Ammon's horn (tissue), 1 donor: Measurements from ENCODE around the gene KRT73.
"Not testable (repeated sequence)": the region's sequence is repeated elsewhere in the genome, so short reads cannot be mapped to it uniquely, and the experiment has no call there.

Experiments used
- DNase-seq: peaks from one replicate; pipeline ENCODE4 v3.0.0-alpha.2; 2016; ENCODE audit warnings: low spot score

The KRT73 gene

DNA sequence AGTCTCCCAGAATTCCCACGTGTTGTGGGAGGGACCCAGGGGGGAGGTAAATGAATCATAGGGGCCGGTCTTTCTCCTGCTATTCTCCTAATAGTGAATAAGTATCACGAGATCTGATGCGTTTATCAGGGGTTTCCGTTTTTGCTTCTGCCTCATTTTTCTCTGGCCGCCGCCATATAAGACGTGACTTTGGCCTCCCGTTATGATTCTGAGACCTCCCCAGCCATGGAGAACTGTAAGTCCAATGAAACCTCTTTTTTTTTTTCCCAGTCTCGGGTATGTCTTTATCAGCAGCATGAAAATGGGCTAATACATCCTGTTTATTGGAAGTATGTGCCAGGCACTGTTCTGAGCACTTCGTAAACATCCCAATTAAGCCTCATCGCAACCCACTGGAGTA, 17.9 kb downstream of the KRT73 start:
- no peak for DNase-seq

DNA sequence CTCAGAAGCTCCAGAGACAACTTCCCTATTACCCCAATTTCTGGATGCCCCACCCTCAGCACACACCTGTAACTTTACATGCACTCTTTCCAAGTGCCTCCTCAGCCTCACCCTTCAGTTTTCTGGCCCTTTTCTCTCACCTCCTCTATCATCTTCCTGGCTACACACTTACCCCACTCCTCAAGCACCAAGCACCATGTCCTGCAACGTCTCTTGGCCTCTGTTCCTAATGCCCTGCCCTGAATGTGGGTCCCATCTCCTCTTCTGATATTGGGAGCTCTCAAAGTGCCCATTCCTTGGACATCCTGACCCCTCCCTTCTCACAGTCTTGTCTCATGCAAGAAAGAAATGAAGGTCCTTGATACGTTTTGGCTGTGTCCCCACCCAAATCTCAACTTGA, 18.3 kb downstream of the KRT73 start:
- no peak for DNase-seq

DNA sequence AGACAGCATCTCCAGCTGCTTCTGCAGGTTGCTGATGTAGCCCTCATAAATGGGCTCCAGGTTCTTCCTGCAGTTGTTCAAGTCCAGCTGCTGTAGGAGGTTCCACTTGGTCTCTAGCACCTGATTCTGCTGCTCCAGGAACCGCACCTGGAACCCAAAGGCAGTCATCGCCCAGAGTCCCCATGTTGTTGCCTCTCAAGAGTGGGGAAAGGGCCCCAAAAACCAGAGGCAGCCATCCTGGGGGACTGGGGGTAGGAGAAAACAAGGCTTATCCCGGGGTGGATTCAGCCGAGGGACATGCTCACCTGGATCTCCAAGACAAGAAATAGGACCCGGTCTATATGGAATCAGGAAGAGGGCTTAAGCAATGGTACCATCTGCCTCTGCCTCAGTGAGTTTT, 19.4 kb downstream of the KRT73 start:
- no peak for DNase-seq

DNA sequence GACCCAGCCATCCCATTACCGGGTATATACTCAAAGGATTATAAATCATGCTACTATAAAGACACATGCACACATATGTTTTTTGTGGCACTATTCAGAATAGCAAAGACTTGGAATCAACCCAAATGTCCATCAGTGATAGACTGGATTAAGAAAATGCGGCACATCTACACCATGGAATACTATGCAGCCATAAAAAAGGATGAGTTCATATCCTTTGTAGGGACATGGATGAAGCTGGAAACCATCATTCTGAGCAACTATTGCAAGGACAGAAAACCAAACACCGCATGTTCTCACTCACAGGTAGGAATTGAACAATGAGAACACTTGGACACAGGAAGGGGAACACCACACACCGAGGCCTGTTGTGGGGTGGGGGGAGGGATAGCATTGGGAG, 24.1 kb downstream of the KRT73 start:
- not testable (repeated sequence) for DNase-seq

DNA sequence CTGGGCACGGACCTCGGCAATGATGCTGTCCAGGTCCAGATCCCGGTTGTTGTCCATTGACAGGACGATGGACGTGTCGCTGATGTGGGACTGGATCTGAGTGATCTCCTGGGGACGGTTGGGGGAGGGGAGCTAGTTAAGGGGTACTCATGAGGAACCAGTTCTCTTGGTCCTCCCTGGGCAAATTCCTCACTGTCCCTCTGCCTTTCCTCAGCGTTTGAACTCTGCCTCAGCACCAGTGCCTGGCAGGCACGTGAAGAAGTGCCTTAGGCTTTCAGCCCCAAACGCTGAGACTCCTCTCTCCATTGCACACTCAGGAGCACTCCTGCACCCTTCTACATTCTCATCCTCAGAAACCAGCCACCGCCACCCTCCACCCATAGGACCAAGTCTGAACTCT, 26.8 kb downstream of the KRT73 start:
- DNase-seq: no peak

DNA sequence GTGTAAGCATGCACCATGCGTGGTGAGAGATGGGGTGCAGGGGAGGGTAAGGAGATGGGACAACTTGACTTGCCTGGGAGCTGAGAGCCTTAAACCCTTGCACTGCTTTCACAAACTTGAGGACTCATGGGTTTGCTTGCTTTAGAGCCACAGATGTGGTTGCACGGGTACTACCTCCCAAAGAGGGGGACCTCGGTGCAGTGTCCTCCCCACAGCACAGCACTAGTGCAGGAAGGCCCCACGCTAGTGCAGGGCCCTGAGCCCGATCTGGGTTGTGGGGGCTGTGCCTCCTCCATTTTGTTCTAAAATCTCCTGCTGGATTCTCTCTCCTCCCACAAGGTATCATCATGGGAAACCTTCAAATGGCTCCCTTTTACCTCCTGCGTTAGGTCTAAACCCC, 28.3 kb downstream of the KRT73 start:
- no peak for DNase-seq

DNA sequence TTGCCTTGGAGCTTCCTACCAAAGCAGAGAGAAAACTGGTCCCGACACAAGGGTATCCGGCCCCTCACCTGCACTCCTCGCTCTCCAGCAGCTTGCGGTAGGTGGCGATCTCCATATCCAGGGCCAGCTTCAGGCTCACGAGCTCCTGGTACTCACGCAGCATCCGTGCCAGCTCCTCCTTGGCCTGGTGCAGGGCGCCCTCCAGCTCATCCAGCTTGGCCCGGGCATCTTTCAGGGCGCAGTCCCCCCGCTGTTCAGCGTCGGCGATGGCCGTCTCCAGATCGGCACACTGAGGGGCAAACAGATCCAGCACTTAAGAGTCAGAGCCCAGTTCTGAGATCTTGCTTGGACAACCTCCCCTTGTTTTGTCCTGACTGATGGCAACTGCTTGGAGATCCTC, 30.8 kb downstream of the KRT73 start:
- DNase-seq: no peak

DNA sequence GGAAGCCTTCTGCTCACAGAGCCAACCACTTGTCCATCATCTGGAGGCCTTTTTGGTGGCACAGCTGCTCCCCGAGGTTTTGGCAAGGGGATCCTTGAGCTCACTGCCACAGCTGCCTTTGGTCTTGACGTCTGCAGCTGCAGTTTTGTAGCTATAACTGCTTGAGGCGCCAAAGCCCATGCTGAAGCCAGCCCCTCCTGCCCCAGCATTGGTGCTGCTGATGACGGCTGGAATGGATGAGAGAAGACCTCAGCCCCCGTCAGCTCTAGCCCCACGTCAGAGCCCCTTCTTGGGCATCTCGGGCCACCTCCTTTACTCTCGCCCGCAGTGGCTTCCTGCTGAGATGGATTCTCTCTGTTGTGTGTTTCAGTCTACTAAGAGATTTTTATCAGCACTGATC, 32.4 kb downstream of the KRT73 start:
- DNase-seq: no peak

DNA sequence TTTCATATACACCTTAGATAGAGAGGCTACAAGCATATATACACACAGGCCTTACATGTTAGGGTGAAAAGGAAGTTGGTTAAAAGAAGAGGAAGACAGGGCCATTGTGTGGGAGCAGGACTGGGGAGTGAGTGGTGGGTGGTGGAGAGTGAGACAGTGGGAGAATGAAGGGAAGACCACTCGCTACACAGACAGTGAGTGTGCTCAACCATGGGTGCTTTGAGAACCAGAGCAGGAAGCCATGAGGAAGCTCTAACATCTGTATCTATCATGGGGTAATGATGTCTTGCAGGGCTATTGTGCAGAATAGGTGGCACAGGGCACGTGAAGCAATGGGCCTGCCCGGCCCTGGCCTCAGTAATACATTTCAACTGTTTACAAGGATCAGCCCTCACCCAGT, 33.3 kb downstream of the KRT73 start:
- no peak for DNase-seq

DNA sequence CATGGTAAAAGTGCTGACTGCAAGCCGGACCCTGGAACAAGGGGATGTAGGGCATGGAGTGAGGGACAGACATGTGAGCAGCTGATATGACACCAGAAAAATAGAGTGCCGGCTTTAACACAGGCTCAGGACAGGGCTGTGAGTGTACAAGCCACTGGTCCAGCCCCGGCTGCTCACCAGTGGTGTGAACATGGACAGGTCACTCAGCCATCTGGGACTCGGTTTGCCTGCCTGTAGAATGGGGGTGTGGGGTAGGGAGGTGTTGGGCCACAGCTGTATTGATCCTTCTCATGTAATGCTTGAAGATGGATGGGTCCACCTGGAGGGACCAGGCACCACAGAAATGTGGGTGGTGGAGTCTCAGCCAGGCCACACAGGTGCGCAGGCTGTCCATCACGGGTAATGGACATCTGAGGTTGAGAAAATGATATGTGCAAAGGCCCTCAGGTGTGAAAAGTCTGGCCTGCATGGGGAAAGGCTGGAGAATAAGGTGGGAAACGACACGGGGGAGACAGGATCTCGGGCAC, 34.1 kb downstream of the KRT73 start:
- no peak for DNase-seq

DNA sequence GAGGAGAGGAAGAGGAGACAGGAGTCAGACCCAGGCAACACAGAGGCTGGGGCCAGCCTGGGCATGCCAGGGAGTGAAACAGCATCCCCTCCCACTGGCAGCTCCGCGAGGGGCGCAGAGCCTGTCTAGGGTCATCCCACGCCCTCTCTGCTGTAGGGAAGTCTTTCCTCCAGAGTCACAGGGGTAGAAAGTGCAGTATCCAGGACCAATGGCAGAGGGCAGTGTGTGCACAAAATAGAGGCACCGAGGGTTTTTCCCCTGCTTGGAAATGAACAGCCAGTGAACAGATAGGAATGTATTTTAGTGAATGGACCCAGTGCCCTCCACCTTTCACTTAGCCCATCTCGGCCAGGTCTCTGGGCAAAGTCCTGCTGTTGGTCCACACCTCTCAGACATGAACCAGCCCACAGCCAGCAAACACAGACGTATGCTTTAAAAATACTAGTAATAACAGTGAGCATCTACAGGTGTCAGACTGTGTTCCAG, 35.3 kb downstream of the KRT73 start:
- peak; percentile 67 for DNase-seq

DNA sequence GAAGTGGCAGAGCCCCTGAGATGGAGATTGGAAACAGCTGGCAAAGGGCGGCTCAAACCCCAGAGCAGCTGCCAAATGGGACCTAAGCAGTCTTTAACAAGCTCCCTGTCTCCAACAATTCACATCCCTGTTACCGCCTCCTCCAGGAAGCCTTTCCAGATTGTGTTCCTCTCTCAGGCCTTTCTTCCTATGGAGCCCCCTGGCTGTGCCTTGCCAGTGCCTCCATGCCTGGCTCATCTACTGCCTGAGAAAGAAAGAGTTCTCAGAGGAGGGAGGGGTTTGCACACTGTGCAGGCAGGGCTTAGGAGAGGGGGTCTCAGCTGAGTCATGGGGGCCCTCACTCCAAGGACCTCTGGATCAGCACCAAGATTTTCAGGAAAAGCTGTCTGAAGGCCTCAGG, 35.9 kb downstream of the KRT73 start:
- DNase-seq: no peak

DNA sequence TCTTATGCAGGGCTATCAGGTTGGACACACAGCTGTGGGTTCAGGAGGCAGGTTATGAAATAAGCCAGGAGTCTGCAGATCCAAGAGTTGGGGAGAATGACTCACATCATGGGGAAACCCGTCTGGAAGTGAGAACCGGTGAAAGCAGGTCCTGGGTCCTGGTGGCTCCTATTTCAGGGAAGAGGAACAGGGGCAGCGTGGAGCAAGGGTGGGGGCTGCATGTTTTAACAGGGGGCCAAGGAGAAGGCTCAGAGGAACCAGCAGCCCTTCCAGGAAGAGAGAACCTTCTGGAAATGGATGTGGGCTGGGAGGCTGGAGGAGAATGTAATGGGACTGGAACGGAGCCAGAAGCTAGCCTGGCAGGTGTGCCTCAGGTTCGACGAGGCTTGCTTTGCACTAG, 36.9 kb downstream of the KRT73 start:
- no peak for DNase-seq

DNA sequence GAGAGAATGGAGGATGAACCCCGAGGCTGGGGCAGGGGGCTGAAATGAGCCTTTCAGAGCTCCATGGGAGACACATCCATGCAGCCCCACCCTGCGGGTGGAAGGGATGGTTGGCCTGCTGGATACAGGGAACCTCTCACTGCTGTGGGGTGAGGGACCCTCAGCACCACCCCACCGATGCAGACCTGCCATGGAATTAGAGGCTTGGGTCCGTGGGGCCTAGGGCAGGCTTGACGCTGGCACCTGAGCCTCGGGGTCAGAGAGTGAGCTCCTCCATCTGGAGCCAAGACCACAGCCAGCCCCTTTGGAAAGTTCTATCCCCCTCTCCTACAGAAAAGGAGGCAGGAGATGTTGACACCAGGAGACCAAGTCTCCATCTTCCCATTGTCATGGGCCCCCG, 37.3 kb downstream of the KRT73 start:
- DNase-seq: no peak

DNA sequence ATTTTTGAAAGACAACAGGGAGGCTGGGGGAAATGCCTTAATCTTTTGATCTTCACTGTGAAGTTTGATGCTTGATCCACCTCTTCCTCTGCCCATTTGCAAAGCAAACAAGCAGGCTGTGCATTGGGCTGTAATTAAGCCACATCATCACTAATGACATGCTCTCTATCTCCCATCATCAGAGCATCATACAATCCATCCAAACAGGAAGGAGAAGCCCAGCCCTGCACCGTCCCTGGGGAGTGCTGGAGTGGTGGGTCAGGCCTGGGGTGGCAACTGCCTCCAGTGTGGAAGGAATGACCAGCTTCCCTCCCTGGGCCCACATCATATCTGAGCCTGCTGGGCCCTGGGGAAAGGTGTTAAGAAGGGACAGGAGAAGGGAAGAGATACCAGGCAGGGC, 37.9 kb downstream of the KRT73 start:
- no peak for DNase-seq

DNA sequence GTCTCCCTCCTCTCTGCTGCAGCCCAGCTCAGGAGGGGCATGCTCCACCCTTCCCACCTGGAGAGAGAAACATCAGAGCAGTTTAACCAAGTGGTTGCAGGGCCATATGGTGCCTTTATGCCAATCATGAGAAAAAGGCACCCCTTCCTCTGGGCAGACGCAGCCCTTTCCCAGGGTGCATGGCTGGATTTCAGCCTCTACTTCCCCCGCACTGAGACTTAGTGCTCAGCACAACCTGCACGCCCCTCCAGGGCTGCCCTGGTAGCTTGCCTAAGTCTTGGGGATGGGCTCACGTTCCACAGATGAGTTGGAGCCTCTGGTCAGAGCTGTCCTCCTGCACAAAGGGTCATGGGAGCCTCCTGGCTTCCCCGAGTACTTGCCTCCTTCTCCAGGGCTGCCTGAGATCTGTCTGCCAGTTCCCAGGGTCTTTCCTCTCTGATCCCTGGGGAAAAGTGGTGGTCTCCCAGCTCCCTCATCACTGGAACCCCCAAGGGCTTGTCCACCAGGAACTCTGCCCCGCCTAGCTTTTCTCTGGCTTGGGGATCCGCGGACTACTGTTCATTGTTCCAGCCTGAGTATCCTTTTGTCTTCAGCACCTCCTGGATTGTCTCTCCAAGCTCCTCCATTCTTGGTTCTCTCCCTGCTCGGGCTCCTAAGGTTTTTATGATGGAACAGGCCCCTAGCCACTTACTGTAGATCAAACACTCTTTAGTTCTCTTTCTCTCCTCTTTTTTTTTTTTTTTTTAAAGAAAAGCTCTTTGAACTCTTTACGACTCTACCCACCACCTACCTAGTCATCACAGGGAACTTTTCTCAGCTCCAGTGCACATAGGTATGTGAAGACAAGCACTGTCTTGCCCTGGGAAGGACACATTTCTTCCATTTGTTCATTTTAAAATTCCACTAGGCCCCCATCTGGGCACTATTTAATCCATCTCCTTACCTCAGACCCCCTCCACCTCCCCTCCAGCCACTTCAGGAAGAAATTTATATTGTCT, 38.6 kb downstream of the KRT73 start:
- DNase-seq: no peak

DNA sequence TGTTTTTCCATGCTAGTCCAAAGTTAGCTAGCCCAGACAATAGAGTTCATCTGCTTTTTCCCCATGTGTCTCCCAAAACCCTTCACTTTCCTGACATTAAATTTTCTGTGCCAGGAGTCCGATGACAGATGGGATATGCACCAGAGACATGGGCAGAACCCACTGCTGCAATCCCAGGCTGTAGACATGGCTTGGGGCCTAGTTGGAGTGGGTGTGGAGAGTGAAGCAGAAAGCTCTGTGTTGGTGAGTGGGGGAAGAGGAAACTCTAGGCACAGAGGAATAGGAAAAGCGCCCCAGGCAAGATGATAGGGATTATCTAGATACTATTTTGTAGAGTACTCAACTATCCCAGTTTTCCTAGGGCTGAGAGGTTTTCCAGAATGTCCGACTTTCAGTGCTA, 39.9 kb downstream of the KRT73 start:
- peak; percentile 40 for DNase-seq

DNA sequence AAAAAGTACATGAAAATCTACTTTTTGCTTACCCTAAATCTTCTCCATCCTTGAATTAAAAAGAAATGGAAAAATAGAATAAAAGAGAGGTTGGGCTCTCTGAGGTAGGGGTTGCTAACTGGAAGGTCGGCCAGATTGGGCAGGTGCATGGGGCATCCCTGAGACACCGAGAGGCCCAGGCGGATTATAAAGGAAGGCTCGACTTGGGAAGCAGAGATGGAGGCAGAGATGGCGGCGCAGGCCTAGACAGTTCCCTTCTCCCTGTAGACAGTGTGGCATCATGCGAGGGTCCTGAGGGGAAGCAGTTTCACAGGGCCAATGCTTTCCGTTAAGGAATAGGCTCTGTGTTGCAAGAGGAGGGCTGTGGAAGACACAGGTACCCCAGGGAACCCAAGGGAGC, 41.0 kb downstream of the KRT73 start:
- DNase-seq: no peak

DNA sequence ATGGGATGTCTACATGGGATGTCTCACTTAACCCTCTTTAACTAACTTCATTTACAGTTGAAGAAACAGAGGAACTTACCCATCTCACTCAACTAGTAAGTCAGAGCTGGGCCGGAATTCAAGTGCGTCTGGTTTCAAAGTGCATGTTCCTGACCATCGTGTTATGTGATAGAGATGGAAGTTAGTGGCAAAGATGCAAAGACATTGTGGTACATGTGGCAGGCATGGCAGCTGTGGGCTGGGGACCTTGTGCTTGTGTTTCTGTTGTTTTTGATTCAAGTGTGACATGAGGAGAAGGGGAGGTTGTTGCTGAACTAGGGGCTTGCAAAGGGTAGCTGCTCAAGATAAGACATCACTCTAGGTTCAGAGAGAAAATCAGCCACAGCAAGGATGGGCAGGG, 42.4 kb downstream of the KRT73 start:
- DNase-seq: no peak

DNA sequence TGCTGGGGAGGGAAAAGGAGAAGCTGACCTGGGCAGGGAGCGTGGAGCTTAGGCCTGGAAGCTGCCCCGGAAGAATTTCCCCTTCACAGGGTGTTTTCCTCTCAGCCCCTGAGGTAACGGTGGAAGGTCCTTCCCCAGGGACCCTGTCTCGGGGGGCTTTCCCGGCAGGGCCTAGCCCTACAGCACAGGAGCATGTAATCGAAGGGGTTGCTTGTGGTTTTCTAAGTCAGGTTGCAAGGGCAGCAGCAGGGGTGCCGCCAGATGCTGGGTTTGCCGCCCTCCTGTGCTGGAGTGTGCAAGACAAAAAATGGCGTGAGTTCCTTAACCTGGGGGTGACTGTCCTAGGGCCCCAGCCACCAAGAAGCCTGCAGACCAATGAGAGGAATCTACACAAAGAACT, 43.1 kb downstream of the KRT73 start:
- DNase-seq: no peak

DNA sequence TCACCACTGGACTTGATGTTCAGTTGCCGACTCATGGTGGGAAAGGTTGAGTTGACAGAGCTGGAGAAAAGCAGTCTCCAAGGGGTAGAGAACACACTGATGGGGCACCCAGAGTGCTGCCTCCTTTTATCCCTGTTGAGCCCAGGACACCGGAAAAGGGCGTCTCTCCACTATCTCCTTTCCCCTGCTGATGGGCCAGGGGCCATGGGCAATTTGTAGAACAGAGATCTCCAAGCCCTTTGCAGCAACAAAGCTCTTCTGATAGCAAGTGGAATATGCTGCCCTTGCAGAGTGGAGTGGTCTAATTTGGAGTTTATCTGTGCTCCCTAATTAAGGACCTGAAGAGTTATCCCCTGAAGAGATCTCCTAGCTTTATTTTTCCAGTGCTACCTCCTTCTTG, 44.6 kb downstream of the KRT73 start, which contains the start of gene KRT74:
TSS of gene KRT74 (minus strand) at position 101 of the 400 bp plus-strand sequence. CDS start at position 35, 66 bp downstream.
- DNase-seq: no peak

DNA sequence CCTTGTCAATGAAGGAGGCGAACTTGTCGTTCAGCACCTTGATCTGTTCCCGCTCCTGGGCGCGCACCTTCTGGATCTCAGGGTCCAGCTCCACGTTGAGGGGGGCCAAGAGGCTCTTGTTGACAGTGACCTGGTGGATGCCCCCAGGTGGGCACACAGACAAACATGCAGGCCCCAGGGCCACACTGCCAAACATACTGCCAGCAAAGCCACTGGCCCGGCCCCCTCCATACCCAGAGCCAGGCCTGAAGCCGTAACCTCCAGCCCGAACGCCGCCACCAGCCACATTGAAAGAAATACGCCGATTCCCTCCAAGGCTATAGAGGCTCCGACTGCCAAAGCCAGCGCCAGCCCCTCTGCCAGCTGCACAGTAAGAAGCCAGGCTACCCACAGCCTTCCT, 45.1 kb downstream of the KRT73 start:
- DNase-seq: no peak

DNA sequence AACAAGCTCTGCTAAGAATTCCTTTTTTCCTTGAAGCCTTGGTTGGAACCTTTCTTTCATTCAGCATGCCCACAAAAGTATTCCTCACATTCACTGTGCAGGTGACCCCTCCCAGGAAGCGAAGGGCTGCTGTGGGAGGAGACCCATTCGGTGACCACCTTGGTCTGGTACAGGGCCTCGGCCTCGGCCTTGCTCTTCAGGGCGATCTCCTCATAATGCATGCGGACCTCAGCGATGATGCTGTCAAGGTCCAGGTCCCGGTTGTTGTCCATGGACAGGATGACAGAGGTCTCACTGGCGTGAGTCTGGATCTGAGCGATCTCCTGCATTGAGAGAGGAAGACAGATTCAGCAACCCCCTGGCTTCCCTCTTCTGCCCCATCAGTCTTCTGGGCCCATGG, 47.8 kb downstream of the KRT73 start:
- DNase-seq: no peak

DNA sequence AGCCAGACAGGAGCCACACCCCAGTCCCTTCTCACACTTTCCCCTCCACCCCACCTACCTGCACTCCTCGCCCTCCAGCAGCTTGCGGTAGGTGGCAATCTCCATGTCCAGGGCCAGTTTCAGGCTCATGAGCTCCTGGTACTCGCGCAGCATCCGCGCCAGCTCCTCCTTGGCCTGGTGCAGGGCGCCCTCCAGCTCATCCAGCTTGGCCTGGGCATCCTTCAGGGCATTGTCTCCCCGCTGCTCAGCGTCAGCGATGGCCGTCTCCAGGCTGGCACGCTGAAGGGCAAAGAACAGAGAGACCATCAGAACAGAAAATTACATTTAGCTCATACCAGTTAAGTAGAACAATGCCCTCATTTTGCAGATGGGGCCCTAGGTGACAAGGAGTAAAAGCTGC, 50.2 kb downstream of the KRT73 start:
- DNase-seq: no peak
